HG03175 (cell line): Measurements from ENCODE around the gene CHAMP1.

ENCODE experiments used
- ATAC-seq: cut with Tn5 transposase; IDR thresholded peaks from one replicate; pipeline ENCODE4 v1.9.1; 2021; ENCODE audit warnings: mild to moderate bottlenecking, moderate library complexity; ENCODE audit not compliant: unreplicated experiment

Gene CHAMP1, protein sequence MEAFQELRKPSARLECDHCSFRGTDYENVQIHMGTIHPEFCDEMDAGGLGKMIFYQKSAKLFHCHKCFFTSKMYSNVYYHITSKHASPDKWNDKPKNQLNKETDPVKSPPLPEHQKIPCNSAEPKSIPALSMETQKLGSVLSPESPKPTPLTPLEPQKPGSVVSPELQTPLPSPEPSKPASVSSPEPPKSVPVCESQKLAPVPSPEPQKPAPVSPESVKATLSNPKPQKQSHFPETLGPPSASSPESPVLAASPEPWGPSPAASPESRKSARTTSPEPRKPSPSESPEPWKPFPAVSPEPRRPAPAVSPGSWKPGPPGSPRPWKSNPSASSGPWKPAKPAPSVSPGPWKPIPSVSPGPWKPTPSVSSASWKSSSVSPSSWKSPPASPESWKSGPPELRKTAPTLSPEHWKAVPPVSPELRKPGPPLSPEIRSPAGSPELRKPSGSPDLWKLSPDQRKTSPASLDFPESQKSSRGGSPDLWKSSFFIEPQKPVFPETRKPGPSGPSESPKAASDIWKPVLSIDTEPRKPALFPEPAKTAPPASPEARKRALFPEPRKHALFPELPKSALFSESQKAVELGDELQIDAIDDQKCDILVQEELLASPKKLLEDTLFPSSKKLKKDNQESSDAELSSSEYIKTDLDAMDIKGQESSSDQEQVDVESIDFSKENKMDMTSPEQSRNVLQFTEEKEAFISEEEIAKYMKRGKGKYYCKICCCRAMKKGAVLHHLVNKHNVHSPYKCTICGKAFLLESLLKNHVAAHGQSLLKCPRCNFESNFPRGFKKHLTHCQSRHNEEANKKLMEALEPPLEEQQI

DNA sequence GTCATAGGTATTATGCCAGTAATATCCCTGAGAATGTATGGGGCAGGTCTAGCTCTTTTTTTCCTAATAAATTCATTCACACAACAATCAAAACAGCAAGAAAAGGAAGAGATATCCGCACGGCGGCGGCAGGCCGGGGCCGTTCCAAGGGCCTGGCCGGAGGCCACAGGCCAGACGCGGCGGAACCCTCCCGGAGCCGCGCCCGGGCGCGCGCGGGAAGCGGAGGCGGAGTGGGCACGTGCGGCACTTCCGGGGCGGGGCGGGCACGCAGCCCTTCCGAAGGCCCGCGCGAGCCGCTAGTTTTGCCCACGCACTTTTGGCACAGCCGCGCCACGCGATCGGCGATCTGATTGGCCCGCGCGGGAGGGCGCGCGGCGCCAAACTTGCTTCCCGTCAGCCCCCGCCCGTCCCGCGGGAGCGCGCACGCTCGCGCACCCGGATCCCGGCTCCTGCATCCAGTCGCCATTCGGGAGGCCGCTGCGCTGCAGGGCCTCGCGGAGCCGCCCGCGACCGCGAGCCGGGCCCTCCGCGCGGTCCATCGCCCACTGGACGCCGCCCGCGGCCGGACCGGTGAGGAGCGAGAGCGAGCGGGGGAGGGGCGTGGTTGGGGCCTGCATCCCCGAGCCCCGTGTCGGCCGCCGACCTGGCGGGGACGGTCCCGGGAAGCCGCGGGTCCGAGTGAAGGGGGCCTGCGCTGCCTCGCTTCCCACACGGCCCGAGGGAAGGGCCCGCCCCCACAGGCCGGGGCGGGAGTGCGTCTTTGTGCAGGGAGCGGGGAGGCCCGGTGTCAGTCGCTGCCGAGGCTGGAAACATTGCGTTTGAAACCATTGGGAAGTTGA, at the start of gene CHAMP1:
TSS of gene CHAMP1 (plus strand) at position 430 of the 839 bp plus-strand sequence. CDS start 9,340 bp downstream, outside the sequence.
- peak; percentile 84 for ATAC-seq

DNA sequence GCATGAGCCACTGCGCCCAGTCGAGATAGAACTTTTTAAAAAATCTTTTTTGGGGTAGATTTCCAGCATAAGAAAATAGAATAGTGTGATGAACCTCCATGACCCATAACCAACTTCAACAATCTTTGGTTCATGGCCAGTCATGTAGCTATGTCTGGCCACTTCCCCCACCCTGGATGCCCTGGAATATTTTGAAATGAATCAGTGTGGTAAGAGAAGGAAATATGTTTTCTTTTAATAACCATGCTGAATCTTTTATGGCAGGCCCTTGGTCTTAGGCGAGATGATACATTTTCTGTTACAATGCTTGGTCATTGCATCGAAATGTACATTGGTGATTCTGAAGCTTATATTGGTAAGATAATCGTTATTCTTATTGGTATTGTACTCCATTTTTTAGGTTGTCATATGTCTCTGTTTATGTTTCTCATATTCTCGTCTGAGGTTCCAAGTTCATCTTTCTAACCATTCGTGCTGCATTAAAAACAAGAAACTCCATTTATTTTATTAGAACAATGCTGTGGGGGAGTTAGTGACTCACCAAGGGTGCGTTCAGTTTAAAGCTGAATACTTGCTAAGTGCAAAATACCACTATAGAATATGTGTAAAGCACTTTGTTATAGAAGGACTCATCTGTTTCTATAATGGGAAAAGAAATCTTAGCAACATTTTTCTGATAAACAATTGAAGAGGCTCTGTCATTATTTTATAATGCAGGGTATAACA, 49.3 kb upstream of the CHAMP1 start:
- ATAC-seq = no peak

DNA sequence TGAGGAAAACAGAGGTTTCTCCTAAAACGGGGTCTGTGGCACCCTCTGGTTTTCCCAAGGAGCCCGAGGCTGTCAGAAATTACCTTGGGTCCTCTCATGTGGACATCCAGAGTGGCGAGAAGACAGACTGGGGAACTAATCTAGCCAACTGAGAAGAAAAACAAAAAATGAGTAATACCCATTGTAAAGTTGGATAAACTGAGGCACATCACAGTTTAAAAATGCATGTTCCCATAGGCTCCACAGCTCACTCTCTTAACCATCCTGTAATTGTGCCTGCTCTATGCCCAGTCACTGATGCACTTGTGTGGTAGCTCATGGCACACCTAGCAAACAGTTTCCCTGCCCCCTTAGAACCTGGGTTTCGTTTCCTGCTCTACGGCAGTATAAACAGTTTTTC, 48.1 kb upstream of the CHAMP1 start:
- no peak for ATAC-seq

DNA sequence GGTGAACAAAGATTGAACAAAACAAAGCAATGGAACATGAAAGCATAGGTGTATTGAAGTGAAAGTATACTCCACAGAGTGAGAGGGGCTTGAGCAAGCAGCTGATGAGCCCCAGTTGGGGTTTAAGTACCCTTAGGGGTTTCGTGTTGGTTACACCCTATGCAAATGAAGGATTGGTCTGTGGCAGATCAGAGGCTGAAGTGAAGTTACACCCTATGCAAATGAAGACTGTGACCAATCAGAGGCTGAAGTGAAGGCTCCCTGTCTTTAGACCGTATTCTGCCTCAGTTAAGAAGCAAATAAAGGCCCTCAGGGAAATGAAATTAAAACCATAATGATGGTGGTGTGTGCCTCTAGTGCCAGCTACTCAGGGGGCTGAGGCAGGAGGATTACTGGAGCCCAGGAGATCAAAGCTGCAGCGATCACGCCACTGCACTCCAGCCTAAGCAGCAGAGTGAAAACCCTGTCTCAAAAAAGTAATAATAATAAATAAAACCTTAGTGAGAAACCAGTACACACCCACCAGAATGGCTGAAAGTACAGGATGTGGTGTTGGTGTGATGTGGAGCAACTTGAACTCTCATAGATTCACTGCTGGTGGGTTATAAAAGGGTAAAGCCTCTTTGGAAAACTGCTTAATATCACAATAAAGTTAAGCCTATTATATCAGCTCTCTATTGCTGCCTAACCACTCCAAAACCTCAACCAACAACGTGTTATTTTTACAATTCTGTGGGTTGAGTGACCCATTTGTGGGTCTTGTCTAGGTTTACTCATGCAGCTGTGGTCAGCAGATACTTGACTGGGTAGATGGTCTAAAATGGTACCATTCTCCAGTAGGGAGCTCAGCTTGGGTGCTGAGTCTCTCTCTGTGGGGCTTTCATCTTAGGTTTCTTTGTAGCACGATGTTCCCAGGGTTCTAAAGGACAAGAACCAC, 45.7 kb upstream of the CHAMP1 start:
- ATAC-seq = no peak

DNA sequence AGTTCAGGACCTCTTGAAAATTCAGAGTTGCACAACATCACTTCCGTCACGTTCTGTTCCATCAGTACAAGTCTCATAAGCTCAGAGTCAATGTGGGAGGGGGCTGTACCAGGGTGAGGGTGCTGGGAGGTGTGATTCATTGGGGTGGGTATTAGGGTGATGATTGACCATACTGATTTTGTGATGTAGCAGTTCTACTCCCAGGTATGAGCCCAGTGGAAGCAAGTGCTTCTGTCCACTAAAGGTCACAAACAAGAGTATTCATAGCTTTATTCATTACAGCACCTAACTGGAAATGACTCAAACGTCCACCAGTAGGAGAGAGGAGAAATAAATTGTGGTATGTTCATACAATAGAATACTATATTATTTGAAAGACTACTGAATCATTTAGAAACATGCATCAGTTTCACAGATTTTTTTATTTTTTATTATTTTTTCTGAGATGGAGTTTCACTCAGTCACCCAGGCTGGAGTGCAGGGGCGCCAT, 45.0 kb upstream of the CHAMP1 start:
- no peak for ATAC-seq

DNA sequence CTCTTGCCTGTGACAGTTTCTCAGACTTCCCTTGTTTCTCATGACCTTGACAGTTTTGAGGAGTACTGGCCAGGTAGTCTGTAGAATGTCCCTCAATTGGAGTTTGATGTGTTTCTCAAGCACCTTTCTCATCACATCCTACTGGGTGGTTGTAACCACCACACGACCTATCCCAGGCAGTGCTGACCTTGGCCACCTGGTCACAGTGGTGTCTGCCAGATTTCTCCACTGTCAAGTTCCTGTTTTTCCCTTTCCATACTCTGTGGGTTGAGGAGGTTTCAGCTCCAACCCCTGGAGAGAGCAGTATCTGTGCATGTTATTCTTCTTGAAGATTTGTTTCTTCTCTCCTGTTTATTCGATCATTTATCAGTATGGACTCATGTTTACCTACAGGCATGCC, 41.3 kb upstream of the CHAMP1 start:
- ATAC-seq = no peak

DNA sequence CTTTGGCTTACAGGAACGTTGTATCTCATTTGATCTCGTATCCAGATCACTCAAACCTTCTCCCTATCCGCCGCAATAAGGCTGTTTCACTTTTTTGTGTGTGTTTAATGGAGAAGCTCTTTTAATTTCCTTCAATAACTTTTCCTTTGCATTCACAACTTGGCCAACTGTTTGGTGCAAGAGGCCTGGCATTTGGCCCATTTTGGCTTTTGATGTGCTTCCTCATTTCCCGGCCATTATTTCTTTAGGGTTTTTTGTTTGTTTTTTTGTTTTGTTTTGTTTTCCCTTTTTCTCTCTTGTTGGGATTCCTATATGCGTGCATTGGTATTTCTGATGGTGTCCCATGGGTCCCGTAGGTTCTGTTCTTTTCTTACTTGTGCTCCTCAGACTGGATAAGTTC, 39.0 kb upstream of the CHAMP1 start:
- ATAC-seq = no peak

DNA sequence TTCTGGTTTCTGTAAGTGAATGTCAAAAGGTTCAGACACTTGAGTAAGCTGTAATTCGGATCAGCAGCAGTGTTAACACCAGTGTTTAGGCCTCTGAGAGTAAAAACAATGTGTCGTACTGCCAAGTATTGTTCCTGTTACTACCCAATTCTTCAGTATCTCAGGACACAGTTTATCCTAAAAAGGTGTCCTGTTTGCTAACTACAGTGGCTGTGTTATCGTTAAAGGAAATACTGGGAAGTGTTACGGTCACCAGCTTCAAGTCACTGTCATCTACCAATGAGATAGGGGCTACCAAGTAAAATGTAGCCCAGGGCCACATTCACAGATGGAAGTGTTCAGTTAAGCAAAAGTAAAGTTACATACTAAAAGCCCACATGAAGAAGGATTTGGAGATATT, 35.2 kb upstream of the CHAMP1 start:
- ATAC-seq = no peak

DNA sequence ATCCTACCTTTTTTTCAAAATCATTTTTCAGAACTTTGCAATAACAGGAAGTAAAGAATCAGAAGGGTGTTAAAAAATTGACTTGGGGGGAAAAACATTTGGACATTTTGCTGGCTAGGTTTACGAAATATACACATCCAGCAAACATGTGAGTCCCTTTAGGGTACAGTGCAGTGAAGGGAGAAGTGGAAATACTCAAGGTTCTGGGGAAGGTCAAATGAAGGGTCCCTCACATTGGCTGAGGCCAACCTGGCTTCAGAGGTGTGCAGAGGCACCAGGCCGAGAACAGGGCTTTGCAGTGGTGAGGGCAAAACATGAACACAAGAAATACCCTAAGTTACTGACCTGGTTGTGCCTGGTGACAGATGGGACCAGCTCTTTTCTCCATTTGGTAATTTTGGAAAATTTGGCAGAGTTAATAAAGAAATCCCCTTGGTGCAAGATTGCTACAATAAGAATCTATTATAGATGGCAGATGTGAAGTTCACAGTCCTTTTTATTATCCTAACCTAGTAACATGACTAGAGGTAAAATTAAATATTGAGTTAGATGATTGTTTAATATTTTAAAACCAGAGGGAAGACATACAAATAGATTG, 34.4 kb upstream of the CHAMP1 start:
- no peak for ATAC-seq

DNA sequence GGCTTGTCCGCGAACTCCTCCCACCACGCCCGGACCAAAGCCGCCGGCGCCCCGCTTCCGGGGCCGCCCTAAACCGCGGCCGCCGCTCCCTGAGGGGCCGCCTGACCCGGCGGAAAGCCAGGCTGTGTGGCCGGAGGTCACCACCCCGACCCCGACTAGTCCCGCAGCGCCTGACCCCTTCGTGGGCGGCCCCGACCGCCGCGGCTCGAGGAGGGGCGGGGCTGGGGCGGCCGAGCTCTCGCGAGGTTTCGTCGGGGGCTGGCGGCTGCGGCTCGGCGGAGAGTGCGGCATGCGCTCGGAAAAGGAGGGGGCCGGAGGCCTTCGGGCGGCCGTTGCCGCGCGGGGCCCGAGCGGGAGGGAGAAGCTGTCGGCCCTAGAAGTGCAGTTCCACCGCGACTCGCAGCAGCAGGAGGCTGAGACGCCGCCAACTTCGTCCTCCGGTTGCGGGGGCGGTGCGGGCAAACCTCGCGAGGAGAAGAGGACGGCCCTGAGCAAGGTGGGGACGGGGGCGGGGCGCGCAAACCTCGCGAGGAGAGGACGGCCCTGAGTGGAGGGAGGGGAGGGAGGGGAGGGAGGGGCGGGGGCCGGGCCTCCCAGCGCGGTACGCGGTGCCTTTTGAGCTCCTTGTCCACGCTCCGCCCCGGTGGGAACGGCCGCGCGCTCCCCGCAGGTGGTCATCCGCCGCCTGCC, 32.8 kb upstream of the CHAMP1 start, which contains the start of gene UPF3A:
TSS of gene UPF3A (plus strand) at position 251 of the 690 bp plus-strand sequence. CDS start at position 290, 39 bp downstream.
- ATAC-seq = peak; percentile 73

DNA sequence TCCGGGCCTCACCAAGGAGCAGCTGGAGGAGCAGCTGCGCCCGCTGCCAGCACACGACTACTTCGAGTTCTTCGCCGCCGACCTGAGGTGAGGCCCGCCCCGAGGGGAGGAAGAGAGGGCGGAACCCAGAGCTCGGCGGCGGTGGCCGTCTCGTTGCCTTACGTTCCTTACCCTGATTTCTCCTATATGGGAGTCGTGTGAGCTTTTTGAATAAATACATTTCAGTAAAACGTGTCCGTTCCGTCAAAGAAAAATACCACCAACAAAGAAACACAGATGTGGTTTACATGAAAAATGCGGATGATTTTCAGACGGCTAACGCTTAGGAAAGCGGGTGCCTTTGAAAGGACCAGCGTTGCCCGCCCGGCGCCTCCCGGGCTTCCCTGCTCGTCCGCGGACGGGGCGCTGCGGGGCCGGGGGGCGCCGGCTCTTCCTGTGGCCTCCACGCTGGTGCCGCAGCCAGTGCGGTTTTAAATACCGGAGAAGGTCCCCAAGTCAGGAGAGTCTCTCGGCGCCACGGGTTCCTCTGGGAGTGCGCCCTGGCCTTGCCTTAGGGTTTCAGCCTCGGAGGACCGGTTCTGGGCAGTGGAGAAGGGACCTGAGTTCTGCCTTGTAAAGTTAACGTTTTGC, 32.1 kb upstream of the CHAMP1 start:
- ATAC-seq = peak; percentile 43

DNA sequence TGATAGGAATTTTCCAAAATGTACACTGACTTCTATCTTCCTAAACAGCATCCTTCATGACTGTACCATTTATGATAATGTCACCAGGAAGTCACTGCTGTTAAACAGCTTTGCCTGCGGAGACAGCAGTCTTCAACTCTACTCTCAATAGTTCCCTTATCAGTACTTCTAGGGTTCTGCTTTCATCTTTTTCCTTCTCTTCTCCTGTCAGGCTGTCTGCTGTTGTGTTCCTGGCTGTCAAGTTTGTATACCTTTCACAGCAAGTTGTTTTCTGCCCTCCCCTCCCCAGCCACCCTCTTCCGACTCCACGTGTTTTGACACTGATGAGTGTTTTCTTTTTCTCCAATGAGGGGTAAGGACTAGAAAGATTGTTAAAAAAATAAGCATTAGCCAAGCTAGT, 30.7 kb upstream of the CHAMP1 start:
- ATAC-seq = no peak

DNA sequence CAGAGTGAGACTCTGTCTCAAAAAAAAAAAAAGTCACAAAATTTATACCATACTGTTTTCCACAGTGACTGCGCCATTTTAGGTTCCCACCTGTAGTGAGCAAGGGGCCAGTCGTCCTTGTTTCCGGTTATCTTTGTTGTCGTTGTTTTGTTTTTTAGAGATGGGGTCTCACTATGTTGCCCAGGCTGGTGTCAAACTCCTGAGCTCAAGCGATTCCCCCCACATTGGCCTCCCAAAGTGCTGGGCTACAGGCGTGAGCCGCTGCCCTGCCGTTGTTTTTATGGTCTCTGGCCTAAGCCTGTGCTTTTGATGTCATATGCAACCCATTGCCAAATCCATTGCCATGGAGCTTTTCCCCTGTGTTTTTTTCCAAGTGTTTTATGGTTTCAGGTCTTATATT, 29.6 kb upstream of the CHAMP1 start:
- no peak for ATAC-seq

DNA sequence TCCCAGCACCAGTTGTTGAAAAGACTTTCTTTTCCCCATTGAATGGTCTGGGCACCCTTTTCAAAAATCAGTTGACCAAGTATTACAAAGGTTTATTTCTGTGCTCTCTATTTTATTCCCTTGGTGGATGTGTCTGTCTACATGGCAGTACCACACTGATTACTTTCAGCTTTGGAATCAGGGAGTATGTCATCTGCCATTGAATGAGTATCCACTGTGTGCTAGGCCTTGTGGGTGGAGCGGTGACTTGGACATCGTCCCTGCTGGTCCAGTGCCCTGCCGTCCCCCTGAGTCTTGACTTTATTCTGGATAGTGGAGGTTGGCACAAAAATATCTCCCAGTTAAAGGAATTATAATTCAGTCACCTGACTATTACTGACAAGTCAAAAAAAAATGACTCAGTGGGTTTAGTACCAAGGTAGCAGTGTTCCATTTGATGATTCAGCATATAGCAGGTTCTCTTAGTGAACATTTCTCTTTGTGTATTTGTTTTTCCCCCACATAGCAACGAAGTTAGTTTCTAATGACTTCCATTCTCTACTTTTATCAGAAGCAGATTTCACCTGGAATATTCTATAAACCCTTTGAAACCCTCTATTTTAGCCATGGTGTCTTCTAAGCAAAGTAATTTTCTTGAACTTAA, 29.0 kb upstream of the CHAMP1 start:
- no peak for ATAC-seq

DNA sequence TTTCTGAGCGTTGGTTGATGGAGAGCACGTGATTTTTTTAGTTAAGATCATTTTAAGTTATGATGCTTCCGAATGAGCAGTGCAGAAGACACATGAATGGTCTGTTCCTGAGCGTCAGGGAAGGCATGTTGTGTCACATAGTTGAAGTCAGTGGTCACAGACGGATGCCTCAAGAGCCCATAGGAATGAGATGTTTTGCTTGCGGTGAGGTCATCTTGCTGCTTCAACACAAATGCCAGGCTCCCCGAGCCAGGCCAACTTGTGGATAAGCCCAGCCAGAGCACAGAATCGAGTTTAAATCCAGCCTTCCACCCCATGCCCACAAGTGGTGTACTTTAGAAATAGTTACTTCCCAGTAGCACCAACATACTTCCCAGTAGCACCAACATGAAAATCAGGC, 27.5 kb upstream of the CHAMP1 start:
- no peak for ATAC-seq

DNA sequence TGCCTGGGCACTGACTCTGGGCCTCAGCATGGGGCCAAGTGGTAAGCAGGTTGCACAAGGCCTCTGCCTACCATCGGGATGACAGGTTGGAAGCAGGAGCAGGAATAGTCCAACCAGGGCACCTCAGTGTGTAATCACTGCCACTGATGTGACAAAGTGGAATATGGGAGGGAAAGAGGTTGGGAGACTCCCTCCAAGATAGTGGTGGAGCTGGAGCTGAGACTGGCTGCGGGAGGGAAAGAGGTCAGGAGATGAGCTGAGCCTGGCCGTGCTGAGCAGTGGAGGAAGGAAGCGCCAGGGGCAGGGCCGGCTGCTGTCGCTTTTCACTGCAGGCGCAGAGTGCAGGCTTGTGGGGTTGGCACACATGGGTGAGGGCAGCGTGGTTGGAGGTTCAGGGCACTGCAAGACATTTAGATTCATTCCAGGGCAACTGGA, 26.1 kb upstream of the CHAMP1 start:
- ATAC-seq = no peak

DNA sequence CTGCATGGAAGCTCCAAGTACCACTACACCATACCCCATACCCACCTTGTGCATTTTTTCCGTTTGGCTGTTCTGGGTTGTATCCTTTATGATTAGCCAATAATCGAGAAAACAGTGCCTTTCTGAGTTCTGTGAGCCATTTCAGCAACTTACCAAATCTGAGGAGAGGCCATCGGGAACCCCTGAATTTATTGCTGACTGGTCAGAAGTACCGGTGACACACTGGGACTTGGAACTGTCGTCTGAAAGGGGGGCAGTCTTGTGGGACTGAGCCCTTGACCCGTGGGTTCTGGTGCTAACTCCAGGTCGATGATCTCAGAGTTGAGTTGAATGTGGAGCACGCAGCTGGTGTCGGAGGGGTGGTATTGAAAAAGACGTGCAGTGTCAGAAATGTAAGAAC, 17.9 kb upstream of the CHAMP1 start:
- ATAC-seq = no peak
